AG04449 (cell line): ENCODE measurements around the gene GRIK2.

ENCODE experiments used
- CTCF ChIA-PET: fragments of 350-600 bp; formaldehyde crosslinking; extraction: SDS; loops from one replicate; lab custom pipeline; 2021; ENCODE audit warnings: antibody characterized with exemption; lab: Yijun Ruan, JAX
- POLR2A ChIA-PET: fragments of 400-600, 350-600 bp; formaldehyde crosslinking; extraction: SDS; loops from one replicate; lab custom pipeline; 2020; ENCODE audit warnings: antibody characterized with exemption, inconsistent platforms; lab: Yijun Ruan, JAX
- DNase-seq: peaks from one replicate; pipeline ENCODE4 v3.0.0-alpha.2; 2010; ENCODE audit warnings: low read depth, low spot score
- H3K4me3 ChIP-seq: 2 replicates; pipeline ENCODE4 v1.5.1; 2011; ENCODE audit warnings: low read depth, mild to moderate bottlenecking, control low read depth, low read length
- CTCF ChIP-seq: IDR thresholded peaks from one replicate; pipeline ENCODE4 v1.5.1; 2011; ENCODE audit warnings: mild to moderate bottlenecking, moderate library complexity, low read length, control low read depth, inconsistent platforms; ENCODE audit not compliant: insufficient read depth; ENCODE audit errors: missing control alignments

Gene GRIK2

GRCh38 chr6:101878554-101879276 lies 485.2 kb downstream of the GRIK2 start:
- ChIA-PET POLR2A (no interaction called here), CTCF (no interaction called here)
- TF ChIP-seq CTCF: no peak
- DNase-seq: no peak
- no peak overlapping the region for H3K4me3 ChIP-seq

GRCh38 chr6:101879782-101880181 lies 486.3 kb downstream of the GRIK2 start:
- ChIA-PET CTCF (no interaction called here), POLR2A (no interaction called here)
- no peak overlapping the region for H3K4me3 ChIP-seq
- DNase-seq: no peak
- TF ChIP-seq CTCF: no peak

- TF ChIP-seq CTCF: no peak
- CTCF ChIA-PET: no interaction called here
- POLR2A ChIA-PET: no interaction called here
- DNase-seq: peak; percentile 12
- H3K4me3 ChIP-seq: no peak overlapping the region
Observed at GRCh38 chr6:101883505-101883904, 490.0 kb downstream of the GRIK2 start.

GRCh38 chr6:101887532-101887931 lies 494.0 kb downstream of the GRIK2 start:
- POLR2A ChIA-PET: no interaction called here
- CTCF ChIA-PET: no interaction called here
- DNase-seq: no peak
- H3K4me3 ChIP-seq: no peak overlapping the region
- TF ChIP-seq CTCF: no peak

GRCh38 chr6:101907356-101908217 lies 514.1 kb downstream of the GRIK2 start:
- H3K4me3 ChIP-seq: no peak overlapping the region
- DNase-seq: no peak
- no peak for TF ChIP-seq CTCF
- CTCF ChIA-PET: no interaction called here
- POLR2A ChIA-PET: interaction anchor here (0.6 kb wide), 1 partner anchor 8 kb away, joined by 3 read pairs; no protein-coding TSS in a partner anchor

- POLR2A ChIA-PET: no interaction called here
- TF ChIP-seq CTCF: no peak
- no peak for DNase-seq
- CTCF ChIA-PET: no interaction called here
- H3K4me3 ChIP-seq: no peak overlapping the region
Observed at GRCh38 chr6:101909366-101909765, 515.9 kb downstream of the GRIK2 start.
